Mammary epithelial cell (primary cell): Measurements from ENCODE around the gene ITGAX.

ENCODE experiments used
- EZH2 ChIP-seq: IDR thresholded peaks from 2 replicates; pipeline ENCODE4 v1.6.1; 2012; ENCODE audit warnings: low read length, inconsistent platforms, borderline replicate concordance
- TF ChIP-seq, protein P1 (sequence below), 2 donors: IDR thresholded peaks in 1 of 2; conservative IDR thresholded peaks in 1 of 2; 2 replicates each; pipeline ENCODE4 v1.5.1; 2011 to 2012; ENCODE audit warnings: inconsistent platforms in 2 of 2, low read length in 2 of 2, mild to moderate bottlenecking in 2 of 2, control low read depth in 1 of 2, low read depth in 1 of 2; ENCODE audit not compliant: insufficient read depth in 1 of 2; ENCODE audit errors: extremely low read depth in 1 of 2

DNA sequence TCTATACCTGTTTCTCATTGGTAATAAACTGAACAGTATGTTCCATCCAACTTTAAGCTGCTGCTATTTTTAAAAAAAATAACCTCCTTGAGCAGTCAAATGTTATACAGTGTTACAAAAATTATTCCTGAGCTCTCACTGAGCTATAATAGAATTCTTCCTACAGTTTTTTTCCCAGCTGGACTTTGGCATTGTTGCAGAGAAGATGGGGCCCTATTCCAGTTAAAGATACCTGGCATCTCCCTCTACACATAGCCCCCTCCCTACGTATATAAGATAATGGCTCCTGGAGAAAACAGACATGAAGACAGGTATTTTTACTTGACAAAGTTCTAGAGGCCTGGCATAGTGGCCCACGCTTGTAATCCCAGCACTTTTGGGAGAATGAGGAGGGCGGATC is 74.8 kb downstream of the ITGAX start:
- TF ChIP-seq, protein P1, sequence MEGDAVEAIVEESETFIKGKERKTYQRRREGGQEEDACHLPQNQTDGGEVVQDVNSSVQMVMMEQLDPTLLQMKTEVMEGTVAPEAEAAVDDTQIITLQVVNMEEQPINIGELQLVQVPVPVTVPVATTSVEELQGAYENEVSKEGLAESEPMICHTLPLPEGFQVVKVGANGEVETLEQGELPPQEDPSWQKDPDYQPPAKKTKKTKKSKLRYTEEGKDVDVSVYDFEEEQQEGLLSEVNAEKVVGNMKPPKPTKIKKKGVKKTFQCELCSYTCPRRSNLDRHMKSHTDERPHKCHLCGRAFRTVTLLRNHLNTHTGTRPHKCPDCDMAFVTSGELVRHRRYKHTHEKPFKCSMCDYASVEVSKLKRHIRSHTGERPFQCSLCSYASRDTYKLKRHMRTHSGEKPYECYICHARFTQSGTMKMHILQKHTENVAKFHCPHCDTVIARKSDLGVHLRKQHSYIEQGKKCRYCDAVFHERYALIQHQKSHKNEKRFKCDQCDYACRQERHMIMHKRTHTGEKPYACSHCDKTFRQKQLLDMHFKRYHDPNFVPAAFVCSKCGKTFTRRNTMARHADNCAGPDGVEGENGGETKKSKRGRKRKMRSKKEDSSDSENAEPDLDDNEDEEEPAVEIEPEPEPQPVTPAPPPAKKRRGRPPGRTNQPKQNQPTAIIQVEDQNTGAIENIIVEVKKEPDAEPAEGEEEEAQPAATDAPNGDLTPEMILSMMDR (conservative IDR thresholded peaks at IDR 0.05 in 1 of 2, IDR thresholded peaks at IDR 0.05 in 1 of 2; ENCODE audit: extremely low read depth in 1 of 2, insufficient read depth in 1 of 2, low read depth in 1 of 2, low read length in 2 of 2), result no peak
- no peak for TF ChIP-seq EZH2
